Activated T-helper 9 cell treated with anti-CD3 and anti-CD28 coated beads, Interleukin-2, amount 50 U/mL, for 16 hours (primary cell): ENCODE results near the gene TOM1L2.
"Not testable (repeated sequence)": the region's sequence is repeated elsewhere in the genome, so short reads cannot be mapped to it uniquely, and the experiment has no call there.

ENCODE experiments used
- DNase-seq: peaks from one replicate; pipeline ENCODE4 v3.0.0-alpha.2; 2020; ENCODE audit warnings: low read depth

The TOM1L2 gene

DNA sequence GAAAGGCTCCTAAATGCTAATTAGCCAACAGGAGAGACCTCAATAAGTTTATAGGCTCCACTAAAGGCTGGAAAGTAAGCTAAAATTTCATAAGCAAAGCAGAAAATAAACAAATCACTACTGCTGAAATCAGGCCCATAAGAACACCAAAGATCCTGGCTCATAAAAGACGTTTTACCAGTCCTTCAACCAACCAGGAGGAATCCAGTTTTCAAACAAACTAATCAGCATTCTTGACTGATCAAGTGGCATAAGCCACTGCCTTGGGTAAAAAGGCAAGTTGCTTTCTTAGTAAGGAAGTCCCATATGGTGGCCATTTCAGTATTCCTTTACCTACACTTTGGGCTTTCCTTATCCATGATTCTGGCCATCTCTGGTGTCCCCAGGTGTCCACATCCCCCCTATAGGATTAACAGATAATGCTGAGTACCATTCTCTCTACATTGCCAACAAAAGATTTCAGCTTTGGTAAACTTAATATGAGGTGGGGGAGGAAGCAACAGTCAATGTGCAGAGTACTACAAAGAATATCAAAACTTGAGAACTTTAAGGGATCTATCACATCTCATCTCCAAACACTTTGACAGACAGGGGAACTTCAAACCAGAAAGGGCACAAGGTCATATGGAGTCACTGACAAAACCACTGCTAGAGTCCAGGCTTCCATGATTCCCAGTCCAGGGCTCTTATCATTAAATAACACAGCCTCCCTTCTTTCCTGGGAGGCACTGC is 1.3 kb downstream of the TOM1L2 start:
- DNase-seq: no peak

- no peak for DNase-seq
Measured at GRCh38 chr17:17966399-17966798, 5.8 kb downstream of the TOM1L2 start.

GRCh38 chr17:17965152-17965721 is 7.0 kb downstream of the TOM1L2 start:
- no peak for DNase-seq

GRCh38 chr17:17964710-17965109 is 7.5 kb downstream of the TOM1L2 start:
- DNase-seq: no peak

- DNase-seq: no peak
Measured at GRCh38 chr17:17963694-17964436, 8.3 kb downstream of the TOM1L2 start.

DNA sequence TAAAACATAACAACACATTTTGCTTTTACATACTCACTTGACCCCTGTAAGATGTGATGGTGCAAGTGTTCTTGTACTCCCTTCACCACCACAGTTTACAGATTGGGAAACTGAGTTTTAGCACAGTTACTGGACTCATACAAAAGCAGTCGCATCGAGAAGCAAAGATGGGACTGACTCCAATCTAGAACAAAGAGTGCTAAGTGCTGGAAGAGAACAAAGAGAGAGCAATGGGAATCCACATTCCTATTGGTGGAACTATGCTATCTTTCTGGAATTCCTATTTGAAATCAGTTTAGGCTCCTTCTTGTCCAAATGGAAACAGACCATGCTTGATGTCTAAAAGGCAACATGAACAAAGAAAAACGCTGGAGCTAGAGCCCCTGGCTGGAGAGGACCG is 9.1 kb downstream of the TOM1L2 start:
- no peak for DNase-seq

DNA sequence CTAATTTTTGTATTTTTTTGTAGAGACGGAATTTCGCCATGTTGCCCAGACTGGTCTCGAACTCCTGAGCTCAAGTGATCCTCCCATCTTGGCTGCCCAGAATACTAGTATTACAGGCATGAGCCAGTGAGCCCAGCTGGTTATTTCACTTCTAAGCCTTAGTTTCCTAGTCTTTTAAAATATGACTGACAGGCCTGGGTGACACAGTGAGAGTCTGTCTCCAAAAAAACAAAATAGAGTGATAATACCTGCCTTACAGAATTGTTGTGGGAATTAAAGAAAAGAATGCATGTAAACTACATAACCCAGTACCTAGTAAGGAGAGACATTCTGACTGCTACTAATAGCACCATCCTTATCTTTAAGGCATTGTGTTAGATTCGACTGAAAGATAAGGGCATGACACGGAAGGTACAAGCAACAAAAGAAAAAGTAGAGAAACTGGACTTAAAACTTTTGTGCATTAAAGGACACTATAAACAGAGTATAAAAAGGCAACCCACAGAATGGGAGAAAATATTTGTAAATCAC is 11.6 kb downstream of the TOM1L2 start:
- DNase-seq: no peak

GRCh38 chr17:17959520-17960361 is 12.5 kb downstream of the TOM1L2 start:
- no peak for DNase-seq

DNA sequence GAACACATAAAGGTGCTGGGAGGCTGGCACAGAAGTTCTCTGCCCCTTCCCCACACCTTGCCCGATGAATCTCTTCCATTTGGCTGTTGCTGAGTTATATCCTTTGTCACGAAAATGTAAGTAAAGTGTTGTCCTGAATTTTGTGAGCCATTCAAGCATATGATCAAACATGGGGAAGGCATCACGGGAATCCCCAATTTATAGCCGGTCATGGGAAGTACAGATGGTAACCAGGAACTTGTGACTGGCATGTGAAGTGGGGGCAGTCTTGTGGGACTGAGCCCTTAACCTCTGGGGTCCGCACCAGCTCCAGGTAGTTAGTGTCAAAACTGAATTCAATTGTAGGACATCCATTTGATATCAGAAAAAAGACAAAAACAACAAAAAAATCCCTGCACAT is 13.2 kb downstream of the TOM1L2 start:
- no peak for DNase-seq

GRCh38 chr17:17957584-17957916 is 14.7 kb downstream of the TOM1L2 start:
- no peak for DNase-seq

GRCh38 chr17:17955790-17956341 is 16.3 kb downstream of the TOM1L2 start:
- not testable (repeated sequence) for DNase-seq

- DNase-seq: no peak
Measured at GRCh38 chr17:17954079-17954478, 18.1 kb downstream of the TOM1L2 start.

DNA sequence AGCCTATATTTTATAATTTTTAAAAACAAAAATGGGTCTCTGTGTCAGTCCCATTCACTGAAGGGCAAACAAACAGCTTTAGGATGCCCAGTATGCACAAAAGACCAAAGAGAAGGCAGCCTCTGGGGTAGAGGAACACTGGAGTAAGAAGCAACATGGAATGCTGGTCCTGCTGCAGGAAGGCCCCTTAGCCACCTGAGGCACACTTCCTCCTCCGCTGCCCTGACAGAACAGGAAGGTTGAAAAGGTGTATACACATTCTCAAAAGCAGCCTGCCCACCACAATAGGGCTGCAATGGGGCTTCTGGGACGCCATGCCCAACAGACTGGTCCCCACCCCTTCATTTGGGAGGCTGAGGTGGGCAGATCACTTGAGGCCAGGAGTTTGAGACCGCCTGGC is 19.5 kb downstream of the TOM1L2 start:
- DNase-seq: no peak

DNA sequence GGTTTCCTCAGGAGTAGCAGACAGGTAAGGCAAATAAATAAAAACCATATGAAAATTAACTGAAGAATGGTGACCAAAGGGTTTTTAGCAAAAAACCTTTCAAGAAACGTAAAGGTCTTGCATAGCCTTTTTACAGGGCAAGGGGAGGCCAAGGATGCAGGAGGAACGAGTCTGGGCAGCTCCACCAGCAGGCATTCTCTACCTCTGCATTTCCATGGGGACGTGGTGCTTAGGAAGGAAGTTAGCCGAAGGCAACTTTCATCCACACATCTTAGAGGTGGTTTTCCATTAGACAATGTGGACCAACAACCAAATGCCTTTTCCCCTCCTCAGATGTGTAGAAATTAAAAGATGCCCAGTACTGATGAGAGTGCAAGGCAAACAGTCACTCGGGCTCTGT is 20.7 kb downstream of the TOM1L2 start:
- DNase-seq: no peak

DNA sequence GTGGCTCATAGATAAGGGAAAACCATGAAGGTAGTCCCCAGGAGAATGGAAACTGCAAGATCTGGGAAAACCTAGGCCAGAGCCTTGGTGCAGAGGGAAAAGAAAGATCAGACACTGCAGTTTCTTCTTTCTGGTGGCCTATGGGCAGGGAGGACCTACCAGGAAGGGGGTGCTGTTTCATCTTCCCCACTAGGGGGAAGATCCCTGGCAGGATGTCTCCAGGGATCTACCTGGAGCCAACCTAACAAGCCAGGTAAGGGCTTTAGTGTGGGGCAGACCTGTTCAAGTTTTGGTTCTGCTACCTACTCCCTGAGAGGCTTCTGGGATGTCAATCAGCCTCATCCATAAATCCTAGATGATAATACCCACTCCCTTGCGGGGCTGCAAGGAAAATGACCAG is 21.4 kb downstream of the TOM1L2 start:
- no peak for DNase-seq

- no peak for DNase-seq
Measured at GRCh38 chr17:17950347-17950746, 21.9 kb downstream of the TOM1L2 start.

DNA sequence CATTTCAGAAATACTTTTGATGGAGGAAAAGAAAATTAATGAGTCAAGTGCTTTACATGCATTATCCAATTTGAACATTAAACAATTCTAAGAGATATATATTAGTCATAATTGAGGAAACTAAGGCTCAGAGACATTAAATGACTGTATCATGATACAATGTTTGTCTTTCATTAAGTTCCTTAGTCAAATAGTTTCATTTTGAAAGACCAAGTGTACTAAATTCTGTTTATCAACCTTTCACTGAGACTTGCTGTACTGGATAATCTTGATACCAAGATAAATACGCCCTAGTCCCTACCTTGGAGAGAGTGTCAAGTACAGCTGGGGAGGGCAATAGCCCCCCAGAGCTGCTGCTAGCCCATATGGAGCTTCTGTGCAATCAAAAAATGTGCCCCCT is 24.2 kb downstream of the TOM1L2 start:
- no peak for DNase-seq

GRCh38 chr17:17947309-17947708 is 24.9 kb downstream of the TOM1L2 start:
- DNase-seq: no peak

GRCh38 chr17:17946093-17946492 is 26.1 kb downstream of the TOM1L2 start:
- no peak for DNase-seq

DNA sequence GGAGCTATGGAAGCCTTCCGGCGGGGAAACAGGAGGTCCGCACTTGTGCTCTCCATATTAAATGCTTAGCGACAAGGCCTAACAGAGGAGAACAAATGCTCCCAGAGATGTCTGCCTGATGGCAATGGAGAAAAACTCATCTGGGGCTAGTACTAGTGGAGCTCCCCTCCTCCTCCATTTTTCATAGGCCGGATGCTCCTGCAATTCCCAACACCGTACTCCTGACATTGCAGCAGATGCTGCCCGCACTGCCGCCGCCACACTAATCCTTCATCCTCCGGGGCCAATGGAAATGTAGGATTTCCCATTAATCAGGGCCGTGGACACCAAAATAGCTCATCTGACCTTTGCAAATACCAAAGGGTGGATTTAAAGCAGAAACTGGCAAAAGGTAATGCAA is 27.5 kb downstream of the TOM1L2 start:
- DNase-seq: no peak

- no peak for DNase-seq
Measured at GRCh38 chr17:17944242-17944641, 28.0 kb downstream of the TOM1L2 start.
